Spleen (tissue), 7 donors: ENCODE results near the gene MCM7.
A peak's percentile ranks its signal among the peaks of the same experiment; 100 is the strongest.

Experiments
- POLR2AphosphoS5 ChIP-seq, 3 donors: sonication (generic); formaldehyde crosslinking; IDR thresholded peaks; one replicate each; pipeline ENCODE4 v1.5.1; 2017; ENCODE audit warnings: antibody characterized with exemption in 3 of 3
- TF ChIP-seq, protein P1 (sequence below), 11 experiments: fragments of 200-600 bp in 7 of 11; fragments of 450-650 bp in 4 of 11; sonication (generic) in 4 of 11; IDR thresholded peaks in 8 of 11; conservative IDR thresholded peaks in 3 of 11; 1 replicate in 7 of 11; 2 replicates in 4 of 11; pipeline versions ENCODE4 v1.4.0 to v1.8.0; 2016 to 2021; ENCODE audit warnings: antibody characterized with exemption in 11 of 11, inconsistent platforms in 4 of 11, mild to moderate bottlenecking in 1 of 11
- donor health status: DM: no; HTN: no; CAD: no; lungs with moderate emphysema.
- donor health status: DM: no; HTN: no; CAD: no.
- donor health status: DM: no; HTN: no; CAD: no.

DNA sequence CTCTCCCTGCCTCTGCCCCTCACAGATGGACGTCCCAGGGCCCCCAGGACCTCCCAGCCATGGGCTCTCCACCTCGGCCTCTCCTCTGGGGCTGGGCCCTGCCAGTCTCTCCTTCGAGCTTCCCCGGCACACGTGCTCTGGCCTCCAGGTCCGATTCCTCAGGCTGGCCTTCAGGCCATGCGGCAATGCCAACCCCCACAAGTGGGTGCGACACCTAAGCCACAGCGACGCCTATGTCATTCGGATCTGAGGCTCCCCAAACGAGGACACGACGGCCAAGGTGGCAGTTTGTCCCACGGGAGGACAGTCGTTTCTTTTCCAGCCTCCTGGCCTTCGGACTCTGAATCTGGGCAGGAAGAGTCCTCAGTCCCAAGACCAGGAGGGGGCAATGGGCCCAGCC lies 5.4 kb upstream of the MCM7 start:
- TF ChIP-seq, protein P1, sequence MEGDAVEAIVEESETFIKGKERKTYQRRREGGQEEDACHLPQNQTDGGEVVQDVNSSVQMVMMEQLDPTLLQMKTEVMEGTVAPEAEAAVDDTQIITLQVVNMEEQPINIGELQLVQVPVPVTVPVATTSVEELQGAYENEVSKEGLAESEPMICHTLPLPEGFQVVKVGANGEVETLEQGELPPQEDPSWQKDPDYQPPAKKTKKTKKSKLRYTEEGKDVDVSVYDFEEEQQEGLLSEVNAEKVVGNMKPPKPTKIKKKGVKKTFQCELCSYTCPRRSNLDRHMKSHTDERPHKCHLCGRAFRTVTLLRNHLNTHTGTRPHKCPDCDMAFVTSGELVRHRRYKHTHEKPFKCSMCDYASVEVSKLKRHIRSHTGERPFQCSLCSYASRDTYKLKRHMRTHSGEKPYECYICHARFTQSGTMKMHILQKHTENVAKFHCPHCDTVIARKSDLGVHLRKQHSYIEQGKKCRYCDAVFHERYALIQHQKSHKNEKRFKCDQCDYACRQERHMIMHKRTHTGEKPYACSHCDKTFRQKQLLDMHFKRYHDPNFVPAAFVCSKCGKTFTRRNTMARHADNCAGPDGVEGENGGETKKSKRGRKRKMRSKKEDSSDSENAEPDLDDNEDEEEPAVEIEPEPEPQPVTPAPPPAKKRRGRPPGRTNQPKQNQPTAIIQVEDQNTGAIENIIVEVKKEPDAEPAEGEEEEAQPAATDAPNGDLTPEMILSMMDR (IDR thresholded peaks at IDR 0.05 in 8 of 11, conservative IDR thresholded peaks at IDR 0.05 in 3 of 11) = no peak
- peak in 1 of 3 donors; percentile 19 for TF ChIP-seq POLR2AphosphoS5 (IDR thresholded peaks at IDR 0.05)
